ENCODE results near the gene TBC1D5.
"Not testable (repeated sequence)": the region's sequence is repeated elsewhere in the genome, so short reads cannot be mapped to it uniquely, and the experiment has no call there.

DNA sequence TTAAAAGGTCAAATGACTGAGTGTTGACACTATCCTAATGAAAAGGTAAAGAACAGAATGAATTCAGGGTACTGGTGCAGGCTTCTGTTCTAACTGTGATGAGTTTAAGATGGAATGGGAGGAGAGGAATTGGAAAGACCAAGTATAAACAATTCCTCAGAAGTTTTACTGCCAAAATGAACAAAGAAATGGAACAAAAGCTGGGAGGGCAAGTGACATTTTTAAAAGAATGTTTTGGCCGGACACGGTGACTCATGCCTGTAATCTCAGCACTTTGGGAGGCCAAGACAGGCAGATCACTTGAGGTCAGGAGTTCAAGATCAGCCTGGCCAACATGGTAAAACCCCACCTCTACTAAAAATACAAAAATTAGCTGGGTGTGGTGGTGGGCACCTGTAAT is 106.8 kb downstream of the TBC1D5 start:
- not testable (repeated sequence) for TF ChIP-seq CTCF, POLR2A (IDR thresholded peaks at IDR 0.05)
